NCI-H187 (cell line): ENCODE results near the gene SDCCAG8.

Experiments
- DNase-seq, 2 experiments: peaks; one replicate each; lab custom pipeline; 2025; lab: John Stamatoyannopoulos, UW

SDCCAG8 gene

GRCh38 chr1:243254233-243254926 is 1.5 kb upstream of the SDCCAG8 start:
- DNase-seq: peak in 1 of 2 experiments; percentile 8

- DNase-seq: peak; percentile 86 to 96
Observed at GRCh38 chr1:243254927-243255790, 682 bp upstream of the SDCCAG8 start, which contains the start of gene CEP170. Gene CEP170, minus strand, starts transcription at chr1:243255281. Its CDS starts 30,001 bp downstream, at chr1:243225280.

GRCh38 chr1:243256590-243256989 is 749 bp downstream of the SDCCAG8 start:
- DNase-seq: no peak

GRCh38 chr1:243257189-243257588 is 1.3 kb downstream of the SDCCAG8 start:
- DNase-seq: no peak

GRCh38 chr1:243258731-243259130 is 2.9 kb downstream of the SDCCAG8 start:
- no peak for DNase-seq

GRCh38 chr1:243260221-243260880 is 4.5 kb downstream of the SDCCAG8 start:
- DNase-seq: no peak

- no peak for DNase-seq
Observed at GRCh38 chr1:243261390-243261789, 5.5 kb downstream of the SDCCAG8 start.

- no peak for DNase-seq
Observed at GRCh38 chr1:243264717-243265116, 8.9 kb downstream of the SDCCAG8 start.

GRCh38 chr1:243266231-243266630 is 10.4 kb downstream of the SDCCAG8 start:
- DNase-seq: no peak

GRCh38 chr1:243267471-243267880 is 11.6 kb downstream of the SDCCAG8 start:
- no peak for DNase-seq

GRCh38 chr1:243267914-243268653 is 12.2 kb downstream of the SDCCAG8 start:
- DNase-seq: no peak

- no peak for DNase-seq
Observed at GRCh38 chr1:243268751-243269460, 13.1 kb downstream of the SDCCAG8 start.

- no peak for DNase-seq
Observed at GRCh38 chr1:243269461-243269801, 13.6 kb downstream of the SDCCAG8 start.

- no peak for DNase-seq
Observed at GRCh38 chr1:243270097-243270864, 14.4 kb downstream of the SDCCAG8 start.

- no peak for DNase-seq
Observed at GRCh38 chr1:243271996-243272395, 16.2 kb downstream of the SDCCAG8 start.

GRCh38 chr1:243272401-243272800 is 16.6 kb downstream of the SDCCAG8 start:
- no peak for DNase-seq

- DNase-seq: no peak
Observed at GRCh38 chr1:243273506-243273905, 17.7 kb downstream of the SDCCAG8 start.

- no peak for DNase-seq
Observed at GRCh38 chr1:243273945-243274344, 18.1 kb downstream of the SDCCAG8 start.

GRCh38 chr1:243275316-243275715 is 19.5 kb downstream of the SDCCAG8 start:
- DNase-seq: no peak

- no peak for DNase-seq
Observed at GRCh38 chr1:243280571-243281129, 24.8 kb downstream of the SDCCAG8 start.
